ENCODE results near the gene CALML5.

CALML5 gene

GRCh38 chr10:5461914-5462840 lies 37.2 kb downstream of the CALML5 start:
- no peak for DNase-seq (ENCODE audit: low spot score)

GRCh38 chr10:5461203-5461588 lies 38.2 kb downstream of the CALML5 start:
- DNase-seq (ENCODE audit: low spot score), result no peak

- no peak for DNase-seq (ENCODE audit: low spot score)
Measured at GRCh38 chr10:5460468-5461202, 38.7 kb downstream of the CALML5 start.

GRCh38 chr10:5458949-5459747 lies 40.2 kb downstream of the CALML5 start:
- no peak for DNase-seq (ENCODE audit: low spot score)

- DNase-seq (ENCODE audit: low spot score), result no peak
Measured at GRCh38 chr10:5458425-5458824, 40.9 kb downstream of the CALML5 start.

- DNase-seq (ENCODE audit: low spot score), result no peak
Measured at GRCh38 chr10:5457741-5458140, 41.6 kb downstream of the CALML5 start.

GRCh38 chr10:5456563-5456962 lies 42.8 kb downstream of the CALML5 start:
- DNase-seq (ENCODE audit: low spot score), result no peak

- no peak for DNase-seq (ENCODE audit: low spot score)
Measured at GRCh38 chr10:5453749-5454489, 45.5 kb downstream of the CALML5 start.

- no peak for DNase-seq (ENCODE audit: low spot score)
Measured at GRCh38 chr10:5450605-5451384, 48.6 kb downstream of the CALML5 start.

GRCh38 chr10:5449823-5450222 lies 49.5 kb downstream of the CALML5 start:
- no peak for DNase-seq (ENCODE audit: low spot score)

- DNase-seq (ENCODE audit: low spot score), result no peak
Measured at GRCh38 chr10:5449227-5449626, 50.1 kb downstream of the CALML5 start.
